SH-SY5Y (cell line): Measurements from ENCODE around the gene CALB2.

ENCODE experiments used
- GATA2 ChIP-seq: IDR thresholded peaks from 2 replicates; pipeline ENCODE4 v1.6.1; 2011; ENCODE audit warnings: mild to moderate bottlenecking, low read depth, low read length
- GATA3 ChIP-seq: IDR thresholded peaks from 2 replicates; pipeline ENCODE4 v1.6.1; 2011; ENCODE audit warnings: low read depth, mild to moderate bottlenecking, low read length, moderate library complexity

The CALB2 gene

DNA sequence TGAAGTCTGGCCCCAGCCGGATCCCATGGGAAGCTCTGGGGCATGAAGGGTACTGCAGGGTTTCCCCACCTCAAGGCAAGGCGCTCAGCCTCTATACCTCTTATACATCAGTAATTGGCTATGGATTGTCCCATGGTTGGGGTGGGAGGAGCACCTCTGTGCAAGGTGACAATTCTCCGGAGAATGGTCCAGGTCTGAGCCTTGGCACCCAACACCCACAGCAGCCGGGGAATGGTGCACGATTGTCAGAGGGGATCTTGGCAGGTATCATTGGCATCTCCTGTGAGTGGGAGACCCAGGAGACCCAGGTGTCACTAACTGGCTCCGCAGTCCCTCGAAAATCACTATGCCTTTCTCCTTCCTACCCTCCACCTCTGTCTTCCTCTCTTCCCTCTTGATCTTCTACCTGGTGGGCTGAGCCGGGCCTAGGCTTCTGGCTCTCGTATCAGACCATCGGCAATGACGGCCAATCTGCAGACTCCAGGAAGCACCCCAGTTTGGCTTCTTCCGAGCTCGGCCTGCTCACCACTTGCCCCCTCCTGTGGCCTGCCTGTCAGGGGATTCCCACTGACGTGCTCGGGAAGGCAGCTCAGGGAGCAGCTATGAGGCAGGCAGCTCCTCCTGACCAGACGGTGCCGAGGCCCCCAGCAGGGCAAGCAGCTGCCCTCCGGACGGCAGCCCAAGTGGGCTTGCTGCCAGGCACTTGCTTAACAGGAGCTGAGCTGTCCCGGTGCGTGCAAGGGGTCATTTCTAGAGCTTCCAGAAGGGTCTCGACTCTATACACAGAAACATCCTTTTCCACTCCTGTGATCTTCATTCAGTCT lies 10.0 kb upstream of the CALB2 start:
- TF ChIP-seq GATA2 (no peak), GATA3 (no peak)

DNA sequence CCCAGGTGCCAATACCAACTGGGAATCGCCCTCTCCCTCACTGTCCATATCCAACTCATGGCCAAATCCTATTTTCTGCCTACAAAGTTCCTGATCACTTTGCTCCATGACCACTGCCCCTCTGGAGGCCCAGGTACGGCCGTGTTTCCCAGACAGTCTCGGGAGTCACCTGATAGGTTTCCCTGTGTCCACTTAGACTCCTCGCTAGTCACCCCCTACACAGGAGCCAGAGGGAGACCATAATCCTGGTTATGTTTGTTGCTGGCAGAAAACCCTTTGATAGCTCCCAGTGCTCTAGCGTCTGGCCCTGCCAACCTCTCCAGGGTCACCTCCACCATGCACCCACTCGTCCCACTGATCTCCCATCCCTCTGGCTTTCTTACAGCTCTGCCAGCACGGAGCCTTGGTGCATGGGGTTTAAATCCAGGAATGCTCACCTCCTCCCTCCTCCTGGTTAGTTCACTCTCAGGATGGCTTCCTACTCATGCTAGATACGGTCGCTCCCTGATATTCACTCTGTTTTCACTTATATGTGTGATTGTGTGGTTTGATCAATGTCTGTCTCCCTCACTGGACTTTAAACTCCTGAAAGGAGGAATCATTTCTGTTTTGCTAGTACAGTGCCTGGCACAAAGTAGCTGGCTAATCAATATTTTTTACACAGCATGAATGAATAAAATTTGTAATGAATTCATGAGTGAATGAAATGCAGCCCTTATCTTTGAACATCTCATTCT lies 7.5 kb upstream of the CALB2 start:
- TF ChIP-seq GATA3 (no peak), GATA2 (no peak)

DNA sequence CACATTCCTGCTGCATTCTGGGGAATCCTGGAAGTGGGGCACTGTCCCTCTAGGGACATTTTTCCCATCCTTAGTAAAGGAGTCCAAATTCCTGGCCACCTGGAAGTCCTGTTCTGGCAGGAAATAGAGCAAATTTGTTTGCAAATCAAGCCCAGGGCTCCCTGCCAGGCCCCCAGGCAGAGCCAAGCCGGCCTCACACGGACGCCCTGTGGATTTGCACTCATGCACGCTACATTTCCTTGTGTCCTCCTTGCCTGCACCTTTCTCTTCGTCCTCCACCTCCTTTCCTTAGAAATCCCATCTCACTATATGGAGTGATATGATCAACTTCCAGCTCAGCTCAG lies 7.0 kb upstream of the CALB2 start:
- TF ChIP-seq GATA3 (no peak), GATA2 (no peak)

DNA sequence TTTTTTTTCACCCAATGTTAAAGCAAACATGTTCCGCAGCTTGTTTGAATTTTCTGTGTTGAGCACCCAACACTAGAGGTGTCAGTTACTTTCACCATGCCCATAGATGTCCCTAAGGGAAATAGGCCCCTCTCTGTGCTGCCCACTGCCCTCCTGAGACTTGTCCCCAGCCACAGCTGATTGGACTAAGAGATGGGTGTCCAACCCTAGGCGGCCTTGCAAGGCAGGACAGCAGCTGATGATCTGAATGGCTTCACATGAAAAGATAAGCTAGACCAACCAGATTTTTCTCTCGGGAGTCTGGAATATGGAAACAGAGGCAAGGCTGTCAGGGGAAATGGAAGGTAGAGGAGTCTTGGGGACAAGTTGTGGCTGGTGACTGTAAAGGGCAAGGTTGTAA lies 6.1 kb upstream of the CALB2 start:
- TF ChIP-seq GATA3 (no peak), GATA2 (no peak)

DNA sequence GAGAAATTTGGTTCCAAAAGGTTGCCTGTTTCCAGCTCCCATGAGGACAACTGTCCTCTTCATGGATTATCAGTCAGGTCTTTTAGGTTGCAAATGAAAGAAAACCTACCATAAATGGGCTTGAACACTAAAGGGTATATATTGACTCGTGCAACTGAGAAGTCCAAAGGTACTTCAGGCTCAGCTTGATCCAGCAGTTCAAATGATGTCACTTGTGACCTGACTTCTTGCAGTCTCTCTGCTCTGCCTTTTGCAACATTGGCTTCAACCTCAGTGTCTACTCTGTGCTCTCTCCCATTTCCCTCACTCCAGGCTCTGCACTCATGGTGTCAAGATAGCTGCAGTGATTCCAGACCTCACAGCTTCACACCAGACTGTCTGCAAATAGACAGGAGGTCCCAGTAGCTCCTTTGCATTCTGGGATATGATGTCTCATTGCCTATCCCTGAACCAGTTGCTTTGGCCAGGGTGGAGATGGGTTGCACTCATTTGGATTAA lies 5.5 kb upstream of the CALB2 start:
- no peak for TF ChIP-seq GATA3

DNA sequence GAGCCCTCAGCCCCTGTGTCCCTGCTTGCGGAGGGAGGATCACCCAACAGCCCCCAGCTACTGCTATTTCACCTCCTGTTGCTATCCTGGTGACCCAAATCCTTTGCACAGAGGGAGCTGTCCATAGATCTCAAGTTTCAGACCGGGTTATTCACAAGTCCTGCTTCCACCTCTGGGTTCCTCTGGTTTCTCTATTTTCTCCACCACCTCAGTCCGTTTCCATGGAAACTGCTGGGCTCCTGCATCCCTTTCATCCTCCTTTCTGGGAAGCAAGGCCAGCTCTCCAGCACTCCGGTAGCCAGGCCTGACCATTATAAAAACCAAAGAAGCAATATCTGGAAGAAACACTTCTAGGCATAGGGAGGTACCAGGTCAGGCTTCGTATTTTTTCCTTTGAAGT lies 4.8 kb upstream of the CALB2 start:
- TF ChIP-seq GATA2 (no peak), GATA3 (no peak)

DNA sequence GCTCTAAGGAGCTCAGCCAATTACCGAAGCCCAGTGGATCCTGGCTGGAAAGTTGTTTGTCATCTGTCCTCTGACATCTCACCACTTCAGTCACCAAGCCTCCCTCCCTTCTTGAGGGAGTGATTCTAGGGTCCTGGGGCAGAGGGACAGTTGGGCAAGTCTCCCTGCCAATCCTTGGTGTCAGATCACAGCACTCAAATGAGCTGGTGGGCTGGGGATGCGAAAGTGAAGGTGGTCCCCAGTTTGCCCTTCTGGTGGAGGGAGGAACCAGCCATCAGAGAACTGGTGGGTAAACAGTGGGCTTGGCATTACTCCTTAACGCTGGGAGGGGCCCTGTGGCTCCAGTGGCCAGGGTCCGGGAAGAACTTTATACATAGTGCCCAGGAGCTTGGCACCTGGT lies 4.4 kb upstream of the CALB2 start:
- no peak for TF ChIP-seq GATA2
- no peak for TF ChIP-seq GATA3

DNA sequence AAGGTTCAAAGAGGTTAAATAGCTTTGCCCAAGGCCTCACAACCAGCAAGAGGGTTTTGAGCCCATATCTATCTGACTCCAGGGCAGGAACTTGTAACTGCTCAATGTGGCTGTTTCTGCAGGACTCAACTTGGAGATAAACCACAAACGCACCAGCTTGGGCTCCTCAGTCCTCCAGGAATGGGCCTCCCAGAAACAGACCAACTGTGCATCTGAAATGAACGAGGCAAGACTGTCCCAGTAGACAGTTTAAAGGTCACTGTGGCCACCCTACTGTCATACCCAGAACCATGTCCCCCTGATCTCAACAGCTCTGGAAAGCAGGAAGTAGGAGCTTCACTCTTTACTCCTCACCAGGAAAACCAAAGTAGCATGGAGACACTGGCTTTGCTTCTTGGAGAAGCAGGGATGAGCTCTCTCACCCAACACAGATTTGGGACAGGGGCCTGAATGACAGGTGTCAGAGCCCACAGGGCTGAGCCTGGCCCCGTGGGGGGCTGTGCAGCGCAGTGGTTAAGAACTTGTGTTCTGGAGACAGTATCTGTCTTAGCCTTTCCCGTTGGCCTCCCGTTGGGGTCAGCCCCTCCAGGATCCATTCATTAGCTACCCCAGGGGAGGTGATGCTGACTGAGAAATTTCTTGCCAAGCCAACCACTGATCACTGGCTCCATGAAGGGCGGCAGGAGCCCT lies 2.3 kb upstream of the CALB2 start:
- TF ChIP-seq GATA2 (no peak), GATA3 (no peak)

DNA sequence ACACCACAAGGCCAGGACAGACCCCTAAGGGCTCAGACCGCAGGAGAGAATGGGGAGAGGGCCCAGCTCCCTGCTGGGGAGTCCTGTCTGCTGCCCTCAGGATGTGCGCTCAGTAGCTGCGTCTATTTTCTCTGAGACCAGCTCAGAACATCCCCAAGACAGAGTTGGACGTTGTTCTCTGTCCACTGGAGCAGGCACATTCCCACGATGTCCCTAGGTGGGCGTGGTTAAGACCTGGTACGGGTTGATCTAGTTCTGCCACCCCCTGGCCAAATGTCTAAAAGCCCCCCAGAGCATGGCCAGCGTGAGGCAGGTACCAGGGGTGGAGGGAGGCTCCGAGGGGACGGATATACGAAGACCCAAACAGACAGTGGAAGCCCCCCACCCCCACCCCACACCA lies 842 bp upstream of the CALB2 start:
- TF ChIP-seq GATA3 (no peak), GATA2 (no peak)

DNA sequence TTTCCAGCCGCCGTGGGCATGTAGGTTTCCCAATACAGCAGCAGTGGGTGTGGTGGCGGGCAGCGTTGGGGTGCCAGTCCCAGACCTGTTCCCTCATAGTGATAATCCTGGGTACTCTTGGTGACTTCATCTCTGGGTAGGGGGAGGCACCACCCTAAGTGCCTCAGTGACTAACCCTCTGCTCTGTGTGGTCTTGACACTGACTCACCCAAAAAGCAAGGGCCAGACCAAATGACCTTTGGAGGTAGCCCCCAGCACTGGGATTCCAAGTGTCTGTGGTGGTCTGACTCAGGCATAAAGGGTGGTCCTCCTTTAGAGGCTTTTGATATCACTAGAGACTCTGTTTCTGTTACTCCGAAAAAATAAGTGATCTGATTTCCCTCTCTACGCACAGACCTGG lies 908 bp downstream of the CALB2 start:
- TF ChIP-seq GATA2 (no peak), GATA3 (no peak)

DNA sequence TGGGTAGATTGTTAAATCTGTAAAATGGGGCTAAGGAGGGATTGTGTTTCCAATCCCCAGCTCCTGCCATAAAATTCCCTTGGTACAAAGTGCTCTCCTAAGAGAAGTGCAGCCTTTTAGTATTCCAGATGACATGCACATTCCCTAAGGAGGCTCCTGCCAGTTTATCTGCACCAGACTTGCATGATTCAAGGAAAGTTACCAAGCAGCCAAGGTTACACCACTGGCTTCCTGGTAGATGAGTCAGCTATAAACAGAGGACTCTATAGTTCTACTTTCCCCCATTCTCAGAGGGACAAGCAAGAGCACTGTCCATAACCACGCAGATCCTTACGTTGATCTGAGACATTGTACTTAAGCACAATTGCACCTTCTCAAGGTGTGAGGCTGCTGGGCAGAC lies 1.9 kb downstream of the CALB2 start:
- TF ChIP-seq GATA3 = no peak
- TF ChIP-seq GATA2 = no peak

DNA sequence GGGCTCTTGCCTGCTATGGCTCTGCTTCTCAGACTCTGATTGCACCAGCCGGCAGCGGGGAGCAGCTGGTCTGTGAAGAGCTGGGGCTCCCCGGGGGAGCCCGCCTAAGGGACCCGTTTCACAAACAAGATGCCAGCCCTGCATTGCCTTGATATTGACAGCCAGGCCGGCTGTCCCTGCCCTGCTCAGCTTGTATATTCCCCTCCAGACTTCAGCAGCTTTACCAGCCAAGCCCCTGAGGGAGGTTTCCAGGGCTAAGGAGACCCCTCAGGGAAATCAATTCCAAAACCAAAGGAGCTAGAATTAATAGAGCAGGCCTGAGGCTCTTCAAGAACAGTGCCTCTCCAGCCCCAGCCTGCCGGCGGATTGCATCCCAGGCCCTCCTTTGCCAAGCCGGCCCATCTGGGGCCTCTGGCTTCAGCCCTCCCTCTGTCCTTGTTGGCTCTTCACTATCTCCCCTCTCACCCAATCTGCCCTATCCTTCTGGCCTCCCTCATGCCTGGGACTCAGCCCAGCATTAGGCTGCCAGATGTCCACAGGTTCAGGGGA lies 5.7 kb downstream of the CALB2 start:
- TF ChIP-seq GATA2 = no peak

DNA sequence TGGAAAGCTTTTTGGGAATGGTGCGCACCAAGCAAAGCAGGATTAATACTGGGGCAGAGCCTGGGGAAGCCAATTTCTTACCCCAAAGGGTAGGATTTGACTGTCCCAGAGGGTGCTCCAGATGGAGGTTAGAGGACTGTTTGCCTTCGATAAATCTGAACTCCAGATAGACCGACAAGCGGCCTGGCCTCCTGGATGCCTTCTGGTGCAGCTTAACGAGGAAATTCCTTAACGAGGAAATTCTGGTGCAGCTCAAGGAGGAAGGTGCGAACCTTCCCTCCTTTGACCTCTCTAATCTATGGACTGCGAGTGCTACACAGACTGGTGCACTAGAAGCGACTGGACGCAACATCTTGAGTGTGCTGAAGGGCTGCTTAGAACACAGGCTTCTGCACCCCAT lies 6.5 kb downstream of the CALB2 start:
- TF ChIP-seq GATA2 (no peak), GATA3 (no peak)

DNA sequence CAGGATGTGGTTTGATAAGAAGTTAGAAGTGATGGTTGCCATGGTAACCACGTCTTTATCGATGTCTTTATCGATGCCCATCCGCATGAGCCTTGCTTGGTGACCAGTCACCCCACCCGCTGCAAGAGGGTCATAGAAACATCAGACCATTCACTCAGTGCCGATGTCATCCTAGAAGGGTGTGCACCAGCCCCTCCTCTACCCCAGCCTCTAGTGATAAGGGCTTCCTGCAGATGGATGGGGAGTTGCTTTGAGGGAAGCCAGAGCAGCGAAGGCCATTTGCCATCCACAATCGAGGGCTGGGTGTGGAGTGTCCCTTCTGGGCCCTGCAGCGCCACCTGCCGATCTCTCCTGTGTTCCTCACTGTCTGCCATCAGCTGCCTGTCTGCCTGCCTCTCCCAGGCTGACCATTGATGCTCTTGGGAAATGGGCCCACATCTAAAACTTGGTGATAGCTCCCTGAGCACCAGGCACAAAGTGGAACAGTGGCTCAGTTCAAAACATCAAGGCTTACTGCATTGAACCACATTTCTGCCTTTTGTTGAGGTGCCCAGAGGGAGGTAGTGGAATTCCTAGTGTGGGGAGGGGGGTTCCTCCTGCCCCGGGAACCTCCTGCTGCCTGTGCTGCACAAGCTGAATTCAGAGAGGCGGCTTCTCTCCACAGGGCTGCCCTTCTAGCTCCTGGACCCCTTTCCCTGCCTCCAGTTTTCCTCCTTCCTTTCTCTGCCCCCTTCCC lies 8.9 kb downstream of the CALB2 start:
- TF ChIP-seq GATA2 (no peak), GATA3 (no peak)
